Mucosa of descending colon (tissue), 3 donors: Measurements from ENCODE around the gene CDKN1C. TPM values are rescaled to one million over a fixed set of nuclear protein-coding genes. Genes with fewer than 3 reads are reported as not detected.
A peak's percentile ranks its signal among the peaks of the same experiment; 100 is the strongest.

Experiments used
- ATAC-seq: fragments of 200-7000 bp; cut with Tn5 transposase; one replicate; pipeline ENCODE4 v1.9.1; 2020; ENCODE audit warnings: mild to moderate bottlenecking, moderate library complexity
- DNase-seq, 3 donors: peaks; one replicate each; pipeline ENCODE4 v3.0.0-alpha.2; 2020
- H3K36me3 ChIP-seq: fragments of 200-600 bp; one replicate; pipeline ENCODE4 v1.8.0; 2021; ENCODE audit warnings: low read depth, mild to moderate bottlenecking
- H3K4me1 ChIP-seq: fragments of 200-600 bp; one replicate; pipeline ENCODE4 v1.8.0; 2021; ENCODE audit warnings: low read depth, mild to moderate bottlenecking
- H3K4me3 ChIP-seq: fragments of 200-600 bp; one replicate; pipeline ENCODE4 v1.8.0; 2021; ENCODE audit warnings: mild to moderate bottlenecking
- H3K9me3 ChIP-seq: fragments of 200-600 bp; one replicate; pipeline ENCODE4 v1.8.0; 2021; ENCODE audit warnings: mild to moderate bottlenecking
- CTCF ChIP-seq: fragments of 200-600 bp; IDR thresholded peaks from one replicate; pipeline ENCODE4 v1.8.0; 2022; ENCODE audit warnings: antibody characterized with exemption, mild to moderate bottlenecking
- intact Hi-C, 2 donors: fragments of 100-400 bp; cut with DNase I in 1 of 2; cut with micrococcal nuclease in 1 of 2; formaldehyde crosslinking; loops; one replicate each; pipeline versions ENCODE4 v1.11.0 to v1.11.1; 2022; cut with DNase I, micrococcal nuclease
- total RNA-seq, 3 donors: library from RNA; stranded (reverse); fragmentation: NEBNext Ultra II Directional in 2 of 3; extraction: Animal tissue kit (Norgen Biotek cat#: 25700) in 2 of 3; gene quantifications; one replicate each; pipeline versions ENCODE4 v1.2.1 to v1.2.4, GENCODE V29; 2021 to 2023
- donor health status: DM: no; HTN: no; CAD: no; lungs with moderate emphysema.
- donor health status: DM: no; HTN: no; CAD: no.
- donor health status: DM: no; HTN: yes; CAD: no.

Gene CDKN1C
- total RNA-seq, 3 donors from 2014 or later, result 3.0 to 40.3 (median 10.2) TPM

- peak; percentile 96 for TF ChIP-seq CTCF
- Histone ChIP-seq H3K4me1 (peaks cover 18% of the 10 kb centered on the region), H3K4me3 (no peak overlapping the region), H3K9me3 (no peaks in the 10 kb centered on the region), H3K36me3 (no peaks in the 10 kb centered on the region)
- DNase-seq (peak; percentile 91 to 96 (median 95)), ATAC-seq (peak; percentile 53)
- intact Hi-C loops, result loop anchor here (2.0 to 10.0 kb wide), 2 partner anchors 194 to 356 kb away; partner anchors contain the start of gene KCNQ1OT1 (in 1 of the 2)
These were observed 2.8 kb upstream of the CDKN1C start for GRCh38 chr11:2888266-2888968.

DNA sequence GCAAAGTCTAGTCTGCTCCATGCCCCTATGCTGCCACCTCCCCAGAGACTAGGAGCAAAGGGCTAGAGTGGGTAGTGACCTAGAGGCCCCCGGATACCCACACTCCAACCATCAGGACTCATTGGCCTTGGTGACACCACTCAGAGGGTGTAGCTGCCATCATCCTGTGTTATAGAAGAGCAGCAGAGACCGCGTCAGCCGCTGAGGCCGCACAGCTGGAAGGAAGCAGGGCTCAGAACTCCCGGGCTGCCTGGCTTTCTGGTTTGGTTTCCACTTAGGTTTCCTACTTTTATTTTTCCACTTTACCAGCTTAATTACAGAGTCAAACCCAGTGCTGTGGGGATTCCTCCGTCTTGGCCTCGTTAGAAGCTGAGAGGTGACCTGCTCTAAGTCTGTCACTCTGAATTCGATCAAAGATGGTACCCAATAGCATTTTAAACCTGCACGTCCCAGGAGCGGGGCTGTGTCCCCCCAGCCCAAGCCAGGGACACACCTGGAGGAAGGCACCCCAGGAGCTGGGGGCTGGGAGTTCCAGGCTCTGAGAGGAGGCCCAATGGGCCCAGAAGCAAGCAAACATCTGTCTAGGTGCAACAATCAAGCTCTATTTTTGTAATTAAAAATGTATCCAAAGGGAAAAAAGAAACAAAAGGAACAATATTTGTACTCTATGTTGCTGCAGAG is 2.1 kb upstream of the CDKN1C start:
- intact Hi-C loops, result loop anchor here (2.0 to 10.0 kb wide), 2 partner anchors 193 to 355 kb away; partner anchors contain the start of gene KCNQ1OT1 (in 1 of the 2)
- Histone ChIP-seq H3K4me1 (peaks cover 18% of the 10 kb centered on the region), H3K9me3 (no peaks in the 10 kb centered on the region)

GRCh38 chr11:2886936-2887335 is 1.4 kb upstream of the CDKN1C start:
- no peak for TF ChIP-seq CTCF
- DNase-seq, result peak; percentile 17 to 49 (median 49)
- no peaks in the 10 kb centered on the region for H3K36me3 ChIP-seq
- H3K4me3 ChIP-seq, result no peak overlapping the region
- ATAC-seq, result no peak
- intact Hi-C loops, result loop anchor here in 1 of 2 donors (10.0 kb wide), 1 partner anchor 192 kb away; the partner anchor contains the start of gene KCNQ1OT1
- peaks cover 11% of the 10 kb centered on the region for H3K4me1 ChIP-seq
- H3K9me3 ChIP-seq, result no peaks in the 10 kb centered on the region

More for the DNA sequence above, 2.1 kb upstream of the CDKN1C start:
- Histone ChIP-seq H3K36me3 (no peaks in the 10 kb centered on the region), H3K4me3 (no peak overlapping the region)
- DNase-seq (peak; percentile 15 to 46 (median 35)), ATAC-seq (no peak)
- no peak for TF ChIP-seq CTCF

DNA sequence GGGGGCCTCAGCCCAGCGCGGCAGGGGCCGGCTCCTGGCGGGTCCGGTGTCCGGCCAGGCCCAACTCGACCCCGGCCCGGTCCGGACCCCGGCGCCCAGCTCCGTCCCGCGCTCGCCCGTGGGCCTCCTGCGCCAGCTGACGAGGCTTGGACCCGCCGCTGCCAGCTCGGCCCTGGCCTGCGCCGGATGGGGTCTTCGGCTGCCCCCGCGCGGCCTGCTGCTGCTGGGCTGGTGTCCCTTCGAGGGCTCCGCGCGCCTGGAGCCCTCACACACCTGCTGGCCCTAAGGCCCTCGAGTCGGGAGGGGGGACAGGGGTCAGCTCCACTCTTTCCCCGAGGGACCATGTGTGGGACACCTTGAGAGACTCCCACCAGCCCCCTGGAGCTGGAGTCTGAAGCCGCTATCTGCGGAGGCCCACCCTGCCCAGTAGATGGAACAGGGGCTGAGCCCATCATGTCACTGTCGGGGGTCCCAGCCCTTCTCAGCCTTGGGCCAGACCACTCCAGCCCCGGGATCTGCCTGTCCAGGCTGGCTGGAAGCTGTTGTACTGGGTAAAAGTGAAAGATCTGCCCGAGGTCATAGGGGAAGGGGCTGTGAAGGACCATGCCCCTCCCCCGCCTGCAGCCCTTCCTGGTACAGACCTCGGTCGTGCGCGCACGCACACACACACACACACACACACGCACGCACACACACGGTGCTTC is 768 bp upstream of the CDKN1C start:
- intact Hi-C loops, result loop anchor here in 1 of 2 donors (10.0 kb wide), 1 partner anchor 192 kb away; the partner anchor contains the start of gene KCNQ1OT1
- TF ChIP-seq CTCF, result no peak
- Histone ChIP-seq H3K36me3 (no peaks in the 10 kb centered on the region), H3K4me3 (no peak overlapping the region), H3K9me3 (no peaks in the 10 kb centered on the region), H3K4me1 (peaks cover 7% of the 10 kb centered on the region)
- DNase-seq (peak; percentile 62 to 69 (median 65)), ATAC-seq (peak; percentile 1)

DNA sequence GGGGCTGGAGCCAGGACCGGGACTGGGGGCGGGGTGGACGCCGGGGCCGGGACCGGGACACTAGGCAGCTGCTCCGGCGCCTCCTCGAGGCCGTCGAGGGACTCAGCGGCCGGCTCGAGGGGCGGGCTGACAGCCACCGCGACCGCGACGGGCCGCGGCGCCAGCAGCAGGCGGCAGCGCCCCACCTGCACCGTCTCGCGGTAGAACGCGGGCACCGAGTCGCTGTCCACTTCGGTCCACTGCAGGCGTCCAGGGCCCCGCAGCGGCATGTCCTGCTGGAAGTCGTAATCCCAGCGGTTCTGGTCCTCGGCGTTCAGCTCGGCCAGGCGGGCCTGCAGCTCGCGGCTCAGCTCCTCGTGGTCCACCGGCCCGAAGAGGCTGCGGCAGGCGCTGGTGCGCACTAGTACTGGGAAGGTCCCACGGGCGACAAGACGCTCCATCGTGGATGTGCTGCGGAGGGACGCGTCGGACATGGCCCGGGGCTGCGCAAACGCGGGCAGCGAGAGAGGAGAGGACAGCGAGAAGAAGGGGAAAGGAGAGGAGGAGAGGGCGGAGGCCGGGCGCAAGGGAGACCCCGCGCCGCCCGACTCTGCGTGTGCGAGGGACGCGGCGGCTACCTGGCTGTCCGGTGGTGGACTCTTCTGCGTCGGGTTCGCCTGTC is 428 bp downstream of the CDKN1C start:
- DNase-seq (peak; percentile 58 to 76 (median 70)), ATAC-seq (peak; percentile 60)
- Histone ChIP-seq H3K36me3 (no peaks in the 10 kb centered on the region), H3K4me3 (peak overlapping the region; percentile 24), H3K9me3 (no peaks in the 10 kb centered on the region), H3K4me1 (peaks cover 7% of the 10 kb centered on the region)
- intact Hi-C loops, result loop anchor here in 1 of 2 donors (10.0 kb wide), 1 partner anchor 190 kb away; the partner anchor contains the start of gene KCNQ1OT1
- no peak for TF ChIP-seq CTCF
